Natural killer cell (primary cell): Measurements from ENCODE around the gene CDK14. TPM values are rescaled to one million over a fixed set of nuclear protein-coding genes. Genes with fewer than 3 reads are reported as not detected.

Experiments used
- ATAC-seq, 3 donors: fragments of 150-1000 bp in 2 of 3; fragments of 200-7000 bp in 1 of 3; cut with Tn5 transposase; 1 replicate in 1 of 3; 2 replicates in 2 of 3; pipeline ENCODE4 v1.10.0; 2021; ENCODE audit warnings: mild to moderate bottlenecking in 2 of 3, moderate library complexity in 2 of 3
- DNase-seq, 2 donors: peaks; one replicate each; pipeline versions ENCODE4 v3.0.0 to v3.0.0-alpha.2; 2013 to 2021; ENCODE audit warnings: mixed read lengths in 1 of 2
- H3K27ac ChIP-seq: one replicate; pipeline ENCODE4 v1.5.1; 2013; ENCODE audit warnings: mild to moderate bottlenecking, low read length
- H3K27me3 ChIP-seq: one replicate; pipeline ENCODE4 v1.6.1; 2013; ENCODE audit warnings: low read length; ENCODE audit not compliant: control insufficient read depth, insufficient read depth
- H3K36me3 ChIP-seq: one replicate; pipeline ENCODE4 v1.6.1; 2013; ENCODE audit warnings: low read length; ENCODE audit not compliant: control insufficient read depth, insufficient read depth
- H3K4me1 ChIP-seq: one replicate; pipeline ENCODE4 v1.6.1; 2013; ENCODE audit warnings: low read length; ENCODE audit not compliant: control insufficient read depth, insufficient read depth
- H3K4me3 ChIP-seq: one replicate; pipeline ENCODE4 v1.5.1; 2013; ENCODE audit warnings: low read length
- H3K9me3 ChIP-seq: one replicate; pipeline ENCODE4 v1.6.1; 2013; ENCODE audit warnings: low read length; ENCODE audit not compliant: control insufficient read depth, insufficient read depth
- H3K27ac Mint-ChIP-seq, 2 donors: one replicate each; pipeline ENCODE4 v1.8.0; 2022; ENCODE audit warnings: mild to moderate bottlenecking in 2 of 2, mixed read lengths in 2 of 2, moderate library complexity in 1 of 2
- H3K27me3 Mint-ChIP-seq, 2 donors: one replicate each; pipeline ENCODE4 v1.8.0; 2022; ENCODE audit warnings: low read depth in 2 of 2, mixed read lengths in 2 of 2
- H3K36me3 Mint-ChIP-seq: one replicate; pipeline ENCODE4 v1.8.0; 2022; ENCODE audit warnings: mixed read lengths
- H3K4me1 Mint-ChIP-seq, 2 donors: one replicate each; pipeline ENCODE4 v1.8.0; 2022; ENCODE audit warnings: mixed read lengths in 2 of 2
- H3K4me3 Mint-ChIP-seq: one replicate; pipeline ENCODE4 v1.8.0; 2022; ENCODE audit warnings: mild to moderate bottlenecking, moderate library complexity, mixed read lengths
- H3K9me3 Mint-ChIP-seq, 2 donors: one replicate each; pipeline ENCODE4 v1.8.0; 2022; ENCODE audit warnings: mixed read lengths in 2 of 2
- WGBS: methylation state at CpG from one replicate; pipeline ENCODE4 v1.1.7; 2013; ENCODE audit warnings: missing lambda C conversion rate; ENCODE audit not compliant: insufficient coverage; 5-methylcytosine and 5-hydroxymethylcytosine counted together
- intact Hi-C: fragments of 100-400 bp; cut with micrococcal nuclease; formaldehyde crosslinking; loops from one replicate; pipeline ENCODE4 v1.14.2; 2022
- total RNA-seq, 4 donors: library from RNA; stranded (reverse); fragments of 120-200 nt in 1 of 4; gene quantifications; one replicate each; pipeline versions ENCODE4 v1.2.3 to v1.2.4, GENCODE V29; 2013 to 2022
- TF ChIP-seq, protein P1 (sequence below): fragments of 200-600 bp; IDR thresholded peaks from one replicate; pipeline ENCODE4 v1.8.0; 2022; ENCODE audit warnings: antibody characterized with exemption

Gene CDK14
- total RNA-seq, 3 donors from 2014 or later (not counting 1 experiment from before 2014, with no cell fraction given) = 1.2 to 12.5 (median 1.9) TPM

DNA sequence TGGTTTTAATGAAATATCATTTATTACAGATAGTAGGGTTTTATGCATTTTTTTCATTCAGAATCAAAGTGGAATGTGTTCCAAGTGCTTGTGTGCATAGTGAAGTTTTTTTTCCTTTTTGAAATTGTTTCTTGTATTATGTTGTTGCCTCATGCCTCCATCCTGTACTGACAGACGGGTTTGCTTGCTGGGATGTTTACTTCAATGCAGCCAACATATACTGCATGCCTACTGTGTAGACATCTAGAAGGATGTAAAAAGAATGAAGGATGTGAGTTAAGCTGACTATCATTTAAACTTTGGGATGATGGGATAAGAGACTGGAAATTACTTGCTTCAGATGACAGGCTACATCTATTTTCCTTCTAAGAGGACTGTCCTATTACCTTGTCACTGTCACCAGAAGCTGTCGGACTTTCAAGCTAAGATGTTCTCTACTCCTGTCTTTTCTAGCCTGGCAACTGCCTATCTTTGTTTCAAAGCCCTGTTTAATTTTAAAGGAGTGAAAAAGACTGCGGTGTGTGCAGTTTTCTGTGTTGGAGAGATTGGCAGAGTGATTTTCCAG lies 243.7 kb downstream of the CDK14 start:
- Mint-ChIP-seq H3K9me3 (peaks cover 8 to 11% of the 10 kb centered on the region in 2 donors), H3K36me3 (peaks cover 5% of the 10 kb centered on the region), H3K4me3 (no peak overlapping the region), H3K4me1 (no peaks in the 10 kb centered on the region), H3K27ac (no peak overlapping the region), H3K27me3 (no peaks in the 10 kb centered on the region)
- no peak for ATAC-seq
- Histone ChIP-seq H3K27me3 (no peaks in the 10 kb centered on the region), H3K4me1 (no peaks in the 10 kb centered on the region), H3K4me3 (no peak overlapping the region), H3K36me3 (no peaks in the 10 kb centered on the region), H3K9me3 (peaks cover 11% of the 10 kb centered on the region), H3K27ac (no peak overlapping the region)
- 91% methylated on average over 2 of the region's 3 CpGs for WGBS
- intact Hi-C loops = no loop called here
- TF ChIP-seq, protein P1, sequence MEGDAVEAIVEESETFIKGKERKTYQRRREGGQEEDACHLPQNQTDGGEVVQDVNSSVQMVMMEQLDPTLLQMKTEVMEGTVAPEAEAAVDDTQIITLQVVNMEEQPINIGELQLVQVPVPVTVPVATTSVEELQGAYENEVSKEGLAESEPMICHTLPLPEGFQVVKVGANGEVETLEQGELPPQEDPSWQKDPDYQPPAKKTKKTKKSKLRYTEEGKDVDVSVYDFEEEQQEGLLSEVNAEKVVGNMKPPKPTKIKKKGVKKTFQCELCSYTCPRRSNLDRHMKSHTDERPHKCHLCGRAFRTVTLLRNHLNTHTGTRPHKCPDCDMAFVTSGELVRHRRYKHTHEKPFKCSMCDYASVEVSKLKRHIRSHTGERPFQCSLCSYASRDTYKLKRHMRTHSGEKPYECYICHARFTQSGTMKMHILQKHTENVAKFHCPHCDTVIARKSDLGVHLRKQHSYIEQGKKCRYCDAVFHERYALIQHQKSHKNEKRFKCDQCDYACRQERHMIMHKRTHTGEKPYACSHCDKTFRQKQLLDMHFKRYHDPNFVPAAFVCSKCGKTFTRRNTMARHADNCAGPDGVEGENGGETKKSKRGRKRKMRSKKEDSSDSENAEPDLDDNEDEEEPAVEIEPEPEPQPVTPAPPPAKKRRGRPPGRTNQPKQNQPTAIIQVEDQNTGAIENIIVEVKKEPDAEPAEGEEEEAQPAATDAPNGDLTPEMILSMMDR = no peak
- no peak for DNase-seq

DNA sequence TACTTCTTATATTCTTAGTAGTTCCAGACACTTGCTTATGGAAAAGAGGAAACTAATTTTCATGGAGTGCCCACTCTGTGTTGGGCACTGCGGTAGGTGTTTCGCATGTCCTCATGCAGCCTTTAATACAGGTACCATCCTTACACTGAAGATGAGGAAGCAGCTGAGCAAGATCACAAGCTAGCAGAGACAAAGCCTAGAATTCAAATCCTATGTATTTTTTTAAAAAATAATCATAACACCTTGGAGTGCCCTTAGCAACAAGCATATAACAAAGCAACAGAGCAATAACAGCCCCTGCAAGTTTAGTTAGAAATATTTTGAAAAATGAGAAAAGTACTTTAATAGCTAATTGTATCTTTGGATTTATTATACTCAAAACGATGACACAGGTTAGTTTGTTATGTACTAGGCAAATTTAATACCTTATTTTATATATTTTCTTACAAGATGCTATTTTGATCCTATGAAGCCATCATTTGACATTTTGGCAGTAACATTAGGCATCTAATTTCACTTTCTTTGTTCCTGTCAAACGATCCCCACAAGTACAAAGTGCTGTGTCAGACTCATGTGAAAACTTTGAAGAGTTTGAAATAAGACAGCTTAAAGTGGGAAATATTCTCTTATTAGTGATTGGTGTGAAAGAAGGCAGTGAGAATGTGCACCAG lies 245.8 kb downstream of the CDK14 start:
- DNase-seq (no peak), ATAC-seq (no peak)
- H3K9me3 Mint-ChIP-seq = peaks cover 7 to 11% of the 10 kb centered on the region in 2 donors
- whole genome bisulfite sequencing = 85% methylated on average over 3 of the region's 4 CpGs
- TF ChIP-seq, protein P1 = no peak
- Histone ChIP-seq H3K4me1 (no peaks in the 10 kb centered on the region), H3K4me3 (no peak overlapping the region), H3K36me3 (no peaks in the 10 kb centered on the region), H3K9me3 (peaks cover 11% of the 10 kb centered on the region), H3K27ac (no peak overlapping the region), H3K27me3 (no peaks in the 10 kb centered on the region)
- peaks cover 5% of the 10 kb centered on the region for H3K36me3 Mint-ChIP-seq
- no peaks in the 10 kb centered on the region for H3K4me1 Mint-ChIP-seq
- no peak overlapping the region for H3K4me3 Mint-ChIP-seq
- no peaks in the 10 kb centered on the region for H3K27me3 Mint-ChIP-seq
- no peak overlapping the region for H3K27ac Mint-ChIP-seq
- intact Hi-C loops = no loop called here

DNA sequence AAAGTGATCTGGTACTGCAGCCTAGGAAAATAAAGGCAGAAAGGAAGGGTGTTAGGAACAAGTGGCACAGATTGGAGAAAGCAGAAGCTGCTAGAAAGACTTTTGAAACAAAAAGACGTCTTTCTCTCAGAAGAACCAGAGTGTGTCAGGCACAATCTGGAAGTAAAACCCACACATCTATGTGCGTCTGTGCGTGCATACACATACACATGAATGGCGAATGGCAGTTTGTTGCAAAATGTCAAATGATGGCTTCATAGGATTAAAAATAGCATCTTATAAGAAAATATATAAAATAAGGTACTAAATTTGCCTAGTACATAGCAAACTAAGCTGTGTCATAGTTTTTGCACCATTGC lies 246.3 kb downstream of the CDK14 start:
- H3K9me3 Mint-ChIP-seq = peaks cover 9 to 11% of the 10 kb centered on the region in 2 donors
- H3K4me1 Mint-ChIP-seq = no peaks in the 10 kb centered on the region
- Histone ChIP-seq H3K4me1 (no peaks in the 10 kb centered on the region), H3K4me3 (no peak overlapping the region), H3K36me3 (no peaks in the 10 kb centered on the region), H3K27me3 (no peaks in the 10 kb centered on the region), H3K27ac (no peak overlapping the region), H3K9me3 (peaks cover 11% of the 10 kb centered on the region)
- H3K27me3 Mint-ChIP-seq = no peaks in the 10 kb centered on the region
- TF ChIP-seq, protein P1 = no peak
- no peak overlapping the region for H3K4me3 Mint-ChIP-seq
- 84% methylated on average over 4 of the region's 4 CpGs for WGBS
- H3K36me3 Mint-ChIP-seq = peaks cover 5% of the 10 kb centered on the region
- no peak overlapping the region for H3K27ac Mint-ChIP-seq
- ATAC-seq (no peak), DNase-seq (no peak)
- intact Hi-C loops = no loop called here

DNA sequence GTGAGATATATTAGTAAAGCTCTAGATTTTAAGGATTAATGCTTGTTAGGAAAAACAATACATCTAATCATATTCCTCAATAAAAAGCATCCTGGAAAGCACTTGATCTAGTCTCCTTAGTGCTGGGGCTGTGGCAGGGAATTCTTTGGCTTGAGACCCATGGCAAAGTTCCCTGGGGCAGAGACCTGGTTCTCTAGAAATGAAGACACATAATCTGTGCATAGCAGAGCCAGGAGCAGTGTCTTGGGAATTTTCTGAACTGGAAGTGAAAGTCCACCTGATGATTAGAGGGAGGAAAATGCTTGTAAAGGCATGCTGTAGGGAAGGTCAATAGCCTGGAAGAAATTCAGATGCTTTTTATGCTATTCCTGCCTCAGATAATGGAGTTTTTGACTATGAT lies 247.4 kb downstream of the CDK14 start:
- intact Hi-C loops = no loop called here
- no peak overlapping the region for H3K27ac Mint-ChIP-seq
- no peaks in the 10 kb centered on the region for H3K4me1 Mint-ChIP-seq
- no peak for DNase-seq
- ATAC-seq = no peak
- H3K4me3 Mint-ChIP-seq = no peak overlapping the region
- Histone ChIP-seq H3K9me3 (peaks cover 5% of the 10 kb centered on the region), H3K27ac (no peak overlapping the region), H3K4me1 (no peaks in the 10 kb centered on the region), H3K27me3 (no peaks in the 10 kb centered on the region), H3K4me3 (no peak overlapping the region), H3K36me3 (no peaks in the 10 kb centered on the region)
- no peaks in the 10 kb centered on the region for H3K27me3 Mint-ChIP-seq
- TF ChIP-seq, protein P1 = no peak
- H3K9me3 Mint-ChIP-seq = peaks cover 9 to 11% of the 10 kb centered on the region in 2 donors
- H3K36me3 Mint-ChIP-seq = peaks cover 5% of the 10 kb centered on the region
